Parathyroid adenoma (tissue), 2 donors: ENCODE data around the gene CDH4.

Experiments used
- H2AFZ ChIP-seq: fragments of 300-600 bp; sonication (generic); one replicate; pipeline ENCODE4 v1.7.0; 2017; ENCODE audit warnings: antibody characterized with exemption, mild to moderate bottlenecking
- H3K27ac ChIP-seq: fragments of 300-600 bp; sonication (generic); one replicate; pipeline ENCODE4 v1.7.0; 2017
- H3K27me3 ChIP-seq: fragments of 300-600 bp; sonication (generic); one replicate; pipeline ENCODE4 v1.7.0; 2017; ENCODE audit warnings: low read length; ENCODE audit not compliant: control insufficient read depth, insufficient read depth
- H3K36me3 ChIP-seq: fragments of 300-600 bp; sonication (generic); one replicate; pipeline ENCODE4 v1.7.0; 2017; ENCODE audit warnings: low read length; ENCODE audit not compliant: control insufficient read depth, insufficient read depth
- H3K4me1 ChIP-seq: fragments of 300-600 bp; sonication (generic); one replicate; pipeline ENCODE4 v1.7.0; 2017; ENCODE audit warnings: control low read depth
- H3K4me2 ChIP-seq: fragments of 300-600 bp; sonication (generic); one replicate; pipeline ENCODE4 v1.7.0; 2017; ENCODE audit warnings: low read length
- H3K4me3 ChIP-seq: fragments of 300-600 bp; sonication (generic); one replicate; pipeline ENCODE4 v1.7.0; 2017; ENCODE audit warnings: low read depth, low read length
- H3K79me2 ChIP-seq: fragments of 300-600 bp; sonication (generic); one replicate; pipeline ENCODE4 v1.7.0; 2017; ENCODE audit warnings: control low read depth
- H3K9ac ChIP-seq: fragments of 300-600 bp; sonication (generic); one replicate; pipeline ENCODE4 v1.7.0; 2017; ENCODE audit warnings: mild to moderate bottlenecking
- H3K9me3 ChIP-seq: fragments of 300-600 bp; sonication (generic); one replicate; pipeline ENCODE4 v1.7.0; 2017; ENCODE audit warnings: low read length; ENCODE audit not compliant: control insufficient read depth
- CTCF ChIP-seq: fragments of 300-600 bp; sonication (generic); IDR thresholded peaks from one replicate; pipeline ENCODE4 v1.7.0; 2017; ENCODE audit warnings: antibody characterized with exemption, mild to moderate bottlenecking
- donor health status: primary hyperparathyroidism.

The CDH4 gene

GRCh38 chr20:61667056-61667792, 415.2 kb downstream of the CDH4 start:
- Histone ChIP-seq H3K4me2 (no peak overlapping the region), H3K27ac (no peak overlapping the region), H3K27me3 (no peaks in the 10 kb centered on the region), H3K4me3 (no peak overlapping the region), H3K79me2 (no peaks in the 10 kb centered on the region), H3K36me3 (no peaks in the 10 kb centered on the region), H3K9ac (no peak overlapping the region), H3K9me3 (no peaks in the 10 kb centered on the region), H2AFZ (no peak overlapping the region), H3K4me1 (no peaks in the 10 kb centered on the region)
- TF ChIP-seq CTCF, result no peak

- H3K4me1 ChIP-seq, result no peaks in the 10 kb centered on the region
- H3K4me3 ChIP-seq, result no peak overlapping the region
- no peak for TF ChIP-seq CTCF
- no peaks in the 10 kb centered on the region for H3K36me3 ChIP-seq
- no peak overlapping the region for H3K9ac ChIP-seq
- H3K27ac ChIP-seq, result no peak overlapping the region
- H3K4me2 ChIP-seq, result no peak overlapping the region
- H2AFZ ChIP-seq, result no peak overlapping the region
- H3K9me3 ChIP-seq, result no peaks in the 10 kb centered on the region
- H3K27me3 ChIP-seq, result no peaks in the 10 kb centered on the region
- H3K79me2 ChIP-seq, result no peaks in the 10 kb centered on the region
Observed at GRCh38 chr20:61668065-61668650, 416.1 kb downstream of the CDH4 start.

GRCh38 chr20:61668771-61669503, 416.9 kb downstream of the CDH4 start:
- Histone ChIP-seq H3K4me3 (no peak overlapping the region), H3K27ac (no peak overlapping the region), H3K27me3 (no peaks in the 10 kb centered on the region), H3K9me3 (no peaks in the 10 kb centered on the region), H3K9ac (no peak overlapping the region), H3K79me2 (no peaks in the 10 kb centered on the region), H3K4me1 (no peaks in the 10 kb centered on the region), H3K36me3 (no peaks in the 10 kb centered on the region), H2AFZ (no peak overlapping the region), H3K4me2 (no peak overlapping the region)
- no peak for TF ChIP-seq CTCF

DNA sequence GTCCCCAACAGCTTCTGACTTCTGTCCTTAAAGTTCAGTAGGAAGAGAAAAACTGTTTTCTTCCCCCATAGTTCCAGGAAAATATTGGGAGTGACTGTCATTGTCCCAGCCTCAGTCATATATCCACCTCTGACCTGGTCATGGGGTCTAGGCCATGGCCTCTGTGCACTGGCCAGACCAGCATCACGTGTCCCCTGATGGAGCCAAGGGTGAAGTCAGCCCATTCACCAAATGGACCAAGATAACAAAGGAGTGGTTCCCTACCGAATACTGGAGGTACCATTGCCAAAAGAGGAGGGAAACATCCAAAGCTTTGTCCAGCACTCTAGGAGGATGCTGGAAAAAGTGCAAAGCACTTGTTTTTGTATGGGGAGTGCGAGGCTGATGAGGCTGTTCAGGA, 418.2 kb downstream of the CDH4 start:
- TF ChIP-seq CTCF, result no peak
- H3K27me3 ChIP-seq, result no peaks in the 10 kb centered on the region
- no peaks in the 10 kb centered on the region for H3K36me3 ChIP-seq
- no peak overlapping the region for H3K27ac ChIP-seq
- H2AFZ ChIP-seq, result no peak overlapping the region
- no peak overlapping the region for H3K9ac ChIP-seq
- H3K4me1 ChIP-seq, result no peaks in the 10 kb centered on the region
- H3K9me3 ChIP-seq, result no peaks in the 10 kb centered on the region
- no peak overlapping the region for H3K4me3 ChIP-seq
- no peaks in the 10 kb centered on the region for H3K79me2 ChIP-seq
- H3K4me2 ChIP-seq, result no peak overlapping the region
